GM19438 (cell line): ENCODE results near the gene NSUN4.
"Not testable (repeated sequence)": the region's sequence is repeated elsewhere in the genome, so short reads cannot be mapped to it uniquely, and the experiment has no call there.

Source experiments
- ATAC-seq: cut with Tn5 transposase; IDR thresholded peaks from one replicate; pipeline ENCODE4 v1.9.1; 2021; ENCODE audit warnings: low read depth; ENCODE audit not compliant: unreplicated experiment

Gene NSUN4

GRCh38 chr1:46325285-46326076, 15.1 kb upstream of the NSUN4 start:
- not testable (repeated sequence) for ATAC-seq

- not testable (repeated sequence) for ATAC-seq
Observed at GRCh38 chr1:46328182-46328581, 12.4 kb upstream of the NSUN4 start.

GRCh38 chr1:46329807-46330206, 10.8 kb upstream of the NSUN4 start:
- ATAC-seq: not testable (repeated sequence)

- ATAC-seq: not testable (repeated sequence)
Observed at GRCh38 chr1:46330381-46330780, 10.2 kb upstream of the NSUN4 start.

GRCh38 chr1:46331786-46332540, 8.6 kb upstream of the NSUN4 start:
- peak; percentile 40 for ATAC-seq

GRCh38 chr1:46333300-46334029, 7.1 kb upstream of the NSUN4 start:
- peak; percentile 43 for ATAC-seq

- no peak for ATAC-seq
Observed at GRCh38 chr1:46334030-46334384, 6.6 kb upstream of the NSUN4 start.

- ATAC-seq: no peak
Observed at GRCh38 chr1:46335081-46335480, 5.5 kb upstream of the NSUN4 start.

- ATAC-seq: not testable (repeated sequence)
Observed at GRCh38 chr1:46337409-46337808, 3.2 kb upstream of the NSUN4 start.

GRCh38 chr1:46341222-46342083, 846 bp downstream of the NSUN4 start:
- ATAC-seq: no peak

- ATAC-seq: no peak
Observed at GRCh38 chr1:46342084-46342656, 1.6 kb downstream of the NSUN4 start.

GRCh38 chr1:46342677-46343350, 2.2 kb downstream of the NSUN4 start:
- ATAC-seq: no peak

- no peak for ATAC-seq
Observed at GRCh38 chr1:46343351-46343695, 2.7 kb downstream of the NSUN4 start.

- ATAC-seq: no peak
Observed at GRCh38 chr1:46343705-46344104, 3.1 kb downstream of the NSUN4 start.

GRCh38 chr1:46344481-46344880, 3.9 kb downstream of the NSUN4 start:
- ATAC-seq: no peak

- ATAC-seq: no peak
Observed at GRCh38 chr1:46345281-46345680, 4.7 kb downstream of the NSUN4 start.

GRCh38 chr1:46352363-46352762, 11.8 kb downstream of the NSUN4 start:
- no peak for ATAC-seq

GRCh38 chr1:46355920-46356319, 15.3 kb downstream of the NSUN4 start:
- not testable (repeated sequence) for ATAC-seq

- no peak for ATAC-seq
Observed at GRCh38 chr1:46362158-46362557, 21.6 kb downstream of the NSUN4 start.

GRCh38 chr1:46363121-46363520, 22.5 kb downstream of the NSUN4 start:
- ATAC-seq: no peak
